Tibial nerve (tissue), 4 donors: ENCODE data around the gene SCEL. TPM values are rescaled to one million over a fixed set of nuclear protein-coding genes. Genes with fewer than 3 reads are reported as not detected.

ENCODE experiments used
- DNase-seq, 2 donors: peaks; one replicate each; pipeline ENCODE4 v3.0.0-alpha.2; 2019; ENCODE audit warnings: low spot score in 2 of 2
- H3K27ac ChIP-seq, 4 donors: fragments of 200-600 bp; sonication (generic) in 3 of 4; one replicate each; pipeline ENCODE4 v1.5.1; 2017 to 2019; ENCODE audit warnings: mild to moderate bottlenecking in 1 of 4
- H3K27me3 ChIP-seq, 2 donors: fragments of 200-600 bp; sonication (generic) in 1 of 2; one replicate each; pipeline versions ENCODE4 v1.5.1 to v1.6.0; 2017 to 2019
- H3K36me3 ChIP-seq, 3 donors: fragments of 200-600 bp; sonication (generic); one replicate each; pipeline ENCODE4 v1.5.1; 2018 to 2019
- H3K4me1 ChIP-seq, 4 donors: fragments of 200-600 bp; sonication (generic) in 3 of 4; one replicate each; pipeline ENCODE4 v1.5.1; 2017 to 2019
- H3K4me3 ChIP-seq, 4 donors: fragments of 200-600 bp; sonication (generic) in 3 of 4; one replicate each; pipeline ENCODE4 v1.5.1; 2017 to 2019; ENCODE audit warnings: mild to moderate bottlenecking in 1 of 4, moderate library complexity in 1 of 4
- H3K9me3 ChIP-seq, 4 donors: fragments of 200-600 bp; sonication (generic) in 3 of 4; one replicate each; pipeline ENCODE4 v1.5.1; 2017 to 2019
- EP300 ChIP-seq, 2 donors: sonication (generic); formaldehyde crosslinking; IDR thresholded peaks; one replicate each; pipeline ENCODE4 v1.6.1; 2017; ENCODE audit warnings: antibody characterized with exemption in 2 of 2, mild to moderate bottlenecking in 1 of 2
- POLR2A ChIP-seq, 2 donors: fragments of 450-650 bp; IDR thresholded peaks; one replicate each; pipeline ENCODE4 v1.6.1; 2017; ENCODE audit warnings: antibody characterized with exemption in 2 of 2, mild to moderate bottlenecking in 2 of 2, moderate library complexity in 2 of 2
- WGBS, 2 donors: methylation state at CpG; one replicate each; pipeline ENCODE4 v1.1.5; 2018; 5-methylcytosine and 5-hydroxymethylcytosine counted together
- total RNA-seq, 4 donors: library from RNA; depleted of rRNA; stranded (reverse); fragments of >200 nt; gene quantifications; one replicate each; pipeline ENCODE4 v1.1.0, GENCODE V29; 2016
- TF ChIP-seq, protein P1 (sequence below), 5 experiments: fragments of 200-600 bp in 3 of 5; fragments of 450-650 bp in 2 of 5; sonication (generic) in 3 of 5; IDR thresholded peaks; one replicate each; pipeline ENCODE4 v1.5.1; 2016 to 2019; ENCODE audit warnings: antibody characterized with exemption in 5 of 5, mild to moderate bottlenecking in 3 of 5, moderate library complexity in 2 of 5

Gene SCEL
- total RNA-seq, 4 donors from 2014 or later = not detected

DNA sequence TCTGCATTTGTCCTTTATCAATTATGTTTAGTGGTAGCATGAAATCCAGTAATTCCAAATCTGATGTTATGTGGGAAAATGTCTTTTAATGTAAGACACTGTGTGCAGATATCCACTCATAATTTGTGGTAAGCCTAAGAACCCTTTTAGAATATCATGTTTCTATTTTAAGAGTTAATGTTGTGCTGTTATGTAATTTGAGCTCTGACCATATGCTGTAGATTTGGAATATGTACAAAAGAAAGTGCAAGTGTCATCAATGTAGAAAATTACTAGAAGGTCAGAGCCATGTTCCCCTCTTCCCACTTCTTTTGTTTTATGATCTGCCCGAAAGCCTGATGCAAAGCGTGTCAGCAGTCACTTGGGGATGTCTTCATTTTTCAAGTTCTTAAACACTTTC is 44.5 kb downstream of the SCEL start:
- no peak overlapping the region for H3K27ac ChIP-seq
- WGBS, 2 donors = 25 to 49% methylated on average over 2 of the region's 2 CpGs

DNA sequence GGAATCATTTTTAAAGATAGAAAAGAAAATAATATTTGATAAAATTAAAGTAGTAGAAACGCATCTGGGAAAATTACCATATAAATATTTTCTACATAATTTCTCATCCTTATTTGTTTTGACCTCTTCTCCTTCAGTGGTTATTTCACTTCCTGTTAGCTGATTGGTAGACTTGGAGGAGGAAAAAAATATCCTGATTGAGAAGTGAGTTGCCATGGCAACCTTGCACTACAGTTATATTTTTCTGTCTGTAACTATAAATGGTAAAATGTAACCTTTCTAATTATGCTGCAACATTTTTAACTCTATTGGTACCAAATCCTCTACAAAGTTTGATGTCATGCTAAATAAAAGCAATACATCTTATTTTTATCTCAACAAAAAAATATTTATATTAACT is 45.2 kb downstream of the SCEL start:
- Histone ChIP-seq H3K9me3 (no peaks in the 10 kb centered on the region), H3K4me3 (no peak overlapping the region), H3K4me1 (peaks cover 0 to 6% (median 0%) of the 10 kb centered on the region in 4 donors), H3K27ac (no peak overlapping the region), H3K36me3 (no peaks in the 10 kb centered on the region), H3K27me3 (no peaks in the 10 kb centered on the region)
- TF ChIP-seq EP300 (IDR thresholded peaks at IDR 0.05) = no peak
- TF ChIP-seq POLR2A (IDR thresholded peaks at IDR 0.05) = no peak
- TF ChIP-seq, protein P1, sequence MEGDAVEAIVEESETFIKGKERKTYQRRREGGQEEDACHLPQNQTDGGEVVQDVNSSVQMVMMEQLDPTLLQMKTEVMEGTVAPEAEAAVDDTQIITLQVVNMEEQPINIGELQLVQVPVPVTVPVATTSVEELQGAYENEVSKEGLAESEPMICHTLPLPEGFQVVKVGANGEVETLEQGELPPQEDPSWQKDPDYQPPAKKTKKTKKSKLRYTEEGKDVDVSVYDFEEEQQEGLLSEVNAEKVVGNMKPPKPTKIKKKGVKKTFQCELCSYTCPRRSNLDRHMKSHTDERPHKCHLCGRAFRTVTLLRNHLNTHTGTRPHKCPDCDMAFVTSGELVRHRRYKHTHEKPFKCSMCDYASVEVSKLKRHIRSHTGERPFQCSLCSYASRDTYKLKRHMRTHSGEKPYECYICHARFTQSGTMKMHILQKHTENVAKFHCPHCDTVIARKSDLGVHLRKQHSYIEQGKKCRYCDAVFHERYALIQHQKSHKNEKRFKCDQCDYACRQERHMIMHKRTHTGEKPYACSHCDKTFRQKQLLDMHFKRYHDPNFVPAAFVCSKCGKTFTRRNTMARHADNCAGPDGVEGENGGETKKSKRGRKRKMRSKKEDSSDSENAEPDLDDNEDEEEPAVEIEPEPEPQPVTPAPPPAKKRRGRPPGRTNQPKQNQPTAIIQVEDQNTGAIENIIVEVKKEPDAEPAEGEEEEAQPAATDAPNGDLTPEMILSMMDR (IDR thresholded peaks at IDR 0.05) = no peak
- DNase-seq = no peak
- 42 to 43% methylated on average over 1 of the region's 1 CpG for WGBS, 2 donors

More for the DNA sequence above, 44.5 kb downstream of the SCEL start:
- peaks cover 0 to 6% (median 0%) of the 10 kb centered on the region in 4 donors for H3K4me1 ChIP-seq
- H3K27me3 ChIP-seq = no peaks in the 10 kb centered on the region
- no peaks in the 10 kb centered on the region for H3K9me3 ChIP-seq
- TF ChIP-seq EP300 (IDR thresholded peaks at IDR 0.05) (no peak), POLR2A (IDR thresholded peaks at IDR 0.05) (no peak)
- TF ChIP-seq, protein P1 (IDR thresholded peaks at IDR 0.05) = no peak
- no peak for DNase-seq
- no peaks in the 10 kb centered on the region for H3K36me3 ChIP-seq
- no peak overlapping the region for H3K4me3 ChIP-seq

DNA sequence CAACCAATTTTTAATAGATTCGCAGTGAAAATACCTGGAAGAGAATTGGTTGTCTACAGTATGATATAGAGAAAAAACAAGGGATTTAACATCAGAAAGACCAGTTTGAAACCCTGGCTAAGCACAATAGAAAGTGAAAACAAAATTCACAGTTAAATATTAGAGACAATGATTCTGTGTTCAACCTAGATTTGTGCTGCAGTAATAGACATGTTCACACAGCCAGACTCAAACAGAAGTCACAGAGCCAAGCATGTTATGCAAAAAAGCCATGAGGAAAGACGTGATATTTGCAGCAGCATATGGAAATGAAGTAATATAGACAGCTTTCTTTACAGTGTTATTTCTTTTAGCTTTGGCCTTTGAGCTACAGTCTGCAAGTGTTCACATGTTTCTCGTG is 48.1 kb downstream of the SCEL start:
- no peaks in the 10 kb centered on the region for H3K36me3 ChIP-seq
- no peak overlapping the region for H3K27ac ChIP-seq
- no peaks in the 10 kb centered on the region for H3K9me3 ChIP-seq
- H3K4me1 ChIP-seq = peaks cover 0 to 6% (median 0%) of the 10 kb centered on the region in 4 donors
- TF ChIP-seq, protein P1 (IDR thresholded peaks at IDR 0.05) = no peak
- TF ChIP-seq EP300 (IDR thresholded peaks at IDR 0.05) (no peak), POLR2A (IDR thresholded peaks at IDR 0.05) (no peak)
- H3K4me3 ChIP-seq = no peak overlapping the region
- DNase-seq = no peak
- WGBS, 2 donors = 68 to 69% methylated on average over 3 of the region's 3 CpGs
- no peaks in the 10 kb centered on the region for H3K27me3 ChIP-seq

DNA sequence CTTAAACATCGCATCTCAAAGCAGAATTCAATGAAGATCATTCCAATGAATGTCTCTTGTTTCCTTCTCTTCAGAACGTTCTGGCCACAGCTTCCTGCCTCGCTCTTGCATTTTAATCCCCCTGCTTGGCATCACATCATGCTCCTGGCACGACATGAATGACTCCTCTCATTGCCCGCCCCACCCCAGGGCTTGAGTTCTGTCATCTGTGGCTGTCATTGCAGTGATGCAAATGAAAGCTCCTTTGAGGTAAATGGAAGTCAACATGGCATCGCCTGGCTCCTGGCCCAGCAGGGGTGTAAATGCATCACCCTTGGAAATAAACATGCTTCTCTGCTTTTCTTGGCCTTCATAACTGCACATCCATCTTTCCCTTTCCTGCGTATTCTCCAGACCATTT is 48.6 kb downstream of the SCEL start:
- DNase-seq = no peak
- H3K27ac ChIP-seq = no peak overlapping the region
- WGBS, 2 donors = 42 to 53% methylated on average over 7 of the region's 7 CpGs

DNA sequence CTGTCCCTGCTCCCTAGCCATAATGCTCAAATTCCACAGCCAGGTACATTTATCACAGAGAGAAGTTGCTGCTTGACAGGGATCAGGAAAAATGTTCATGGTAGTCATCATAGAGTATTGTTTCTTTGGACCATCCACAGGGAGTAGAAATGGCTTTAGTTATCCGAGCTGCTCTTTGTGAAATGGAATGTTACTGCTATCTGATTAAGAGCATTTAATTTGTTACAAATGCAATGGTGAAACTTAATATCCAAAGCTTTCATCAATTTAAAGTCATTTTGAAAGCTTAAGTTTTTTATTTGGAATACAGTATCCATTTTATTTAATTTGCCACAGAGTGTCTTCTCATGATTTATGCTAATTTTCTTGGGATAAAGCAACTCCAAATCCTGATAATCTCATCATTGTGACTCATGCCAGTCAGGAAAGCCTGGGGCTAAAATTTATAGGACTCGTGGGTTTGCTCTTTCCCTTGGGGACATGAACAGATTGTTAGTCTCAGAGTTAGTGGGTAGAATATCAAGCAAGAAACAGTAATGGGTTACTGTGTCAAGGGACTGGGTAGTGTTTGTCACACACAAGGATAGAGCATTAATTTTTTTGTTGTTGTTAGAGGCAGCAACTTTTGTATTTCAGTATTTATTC is 59.8 kb downstream of the SCEL start:
- WGBS, 2 donors = 31 to 33% methylated on average over 2 of the region's 2 CpGs
- Histone ChIP-seq H3K4me3 (no peak overlapping the region), H3K4me1 (no peaks in the 10 kb centered on the region), H3K9me3 (no peaks in the 10 kb centered on the region), H3K27ac (no peak overlapping the region), H3K36me3 (no peaks in the 10 kb centered on the region), H3K27me3 (no peaks in the 10 kb centered on the region)
- DNase-seq = no peak
- TF ChIP-seq POLR2A (IDR thresholded peaks at IDR 0.05) = no peak
- TF ChIP-seq, protein P1 (IDR thresholded peaks at IDR 0.05) = no peak
- no peak for TF ChIP-seq EP300 (IDR thresholded peaks at IDR 0.05)

More for the DNA sequence above, 48.6 kb downstream of the SCEL start:
- Histone ChIP-seq H3K27me3 (no peaks in the 10 kb centered on the region), H3K36me3 (no peaks in the 10 kb centered on the region), H3K4me1 (peaks cover 0 to 6% (median 0%) of the 10 kb centered on the region in 4 donors), H3K4me3 (no peak overlapping the region), H3K9me3 (no peaks in the 10 kb centered on the region)
- TF ChIP-seq POLR2A (IDR thresholded peaks at IDR 0.05) = no peak
- TF ChIP-seq EP300 (IDR thresholded peaks at IDR 0.05) = no peak
- TF ChIP-seq, protein P1 (IDR thresholded peaks at IDR 0.05) = no peak
